ENCODE results near the gene SMIM24. TPM values are rescaled to one million over a fixed set of nuclear protein-coding genes. Genes with fewer than 3 reads are reported as not detected.

Gene SMIM24
- total and polyA plus RNA-seq, 2 experiments from 2014 or later = 5.0 to 21.5 TPM

- Mint-ChIP-seq H3K9me3 (no peaks in the 10 kb centered on the region; the same call in 1 of the 3 replicates), H3K27me3 (ENCODE audit: insufficient read depth, low read depth, poor library complexity) (peaks cover 43% of the 10 kb centered on the region), H3K36me3 (ENCODE audit: low read depth) (no peaks in the 10 kb centered on the region), H3K4me3 (peak overlapping the region; percentile 60), H3K4me1 (peaks cover 17% of the 10 kb centered on the region), H3K27ac (no peak overlapping the region)
- peaks cover 6% of the 10 kb centered on the region; the same call in 1 of the 2 replicates for H3F3A ChIP-seq (replicated peaks; ENCODE audit: low read depth)
- peaks cover 69% of the 10 kb centered on the region for H3K27me3 ChIP-seq (ENCODE audit: insufficient read depth)
- no peaks in the 10 kb centered on the region for H3K79me2 ChIP-seq (replicated peaks; ENCODE audit: insufficient read depth)
- peak; percentile 42 for ATAC-seq
- no peak overlapping the region for H3K27ac ChIP-seq (ENCODE audit: low read depth)
- peak; percentile 41 for DNase-seq (ENCODE audit: low spot score)
- H3K9me2 ChIP-seq (ENCODE audit: insufficient read depth) = no peaks in the 10 kb centered on the region
- no peaks in the 10 kb centered on the region for H3K36me3 ChIP-seq (ENCODE audit: insufficient read depth)
- no peak overlapping the region; the same call in 1 of the 2 replicates for H2AFZ ChIP-seq
- peaks cover 9% of the 10 kb centered on the region for H4K20me1 ChIP-seq (replicated peaks; ENCODE audit: insufficient read depth)
- peak overlapping the region; percentile 56 for H3K4me3 ChIP-seq
- H3K4me2 ChIP-seq = peak overlapping the region; percentile 81
- TF ChIP-seq CTCF (conservative IDR thresholded peaks at IDR 0.05; ENCODE audit: low read depth in 2 of 2) (no peak), REST (IDR thresholded peaks at IDR 0.05; ENCODE audit: unreplicated experiment) (no peak), EZH2phosphoT487 (IDR thresholded peaks at IDR 0.05; ENCODE audit: unreplicated experiment) (no peak), JUNB (IDR thresholded peaks at IDR 0.05; ENCODE audit: unreplicated experiment) (no peak), ZNF331 (CRISPR knock-in tag; IDR thresholded peaks at IDR 0.05; ENCODE audit: low read depth) (no peak), POLR2AphosphoS5 (IDR thresholded peaks at IDR 0.05; ENCODE audit: low read depth) (no peak), NANOG (IDR thresholded peaks at IDR 0.05; ENCODE audit: borderline replicate concordance) (no peak), CREB1 (CRISPR knock-in tag; IDR thresholded peaks at IDR 0.05; ENCODE audit: low read depth) (no peak), STAT1 (IDR thresholded peaks at IDR 0.05; ENCODE audit: unreplicated experiment) (no peak), EZH2 (IDR thresholded peaks at IDR 0.05; ENCODE audit: low read depth, unreplicated experiment) (no peak), ZNF462 (CRISPR knock-in tag; IDR thresholded peaks at IDR 0.05) (no peak), ZNF114 (CRISPR knock-in tag; IDR thresholded peaks at IDR 0.05) (no peak), ETS1 (IDR thresholded peaks at IDR 0.05) (no peak)
- peaks cover 27% of the 10 kb centered on the region for H3K4me1 ChIP-seq (ENCODE audit: insufficient read depth)
Measured at GRCh38 chr19:3458229-3459088, 21.9 kb downstream of the SMIM24 start.

Data from GM23338 (cell line).